Body of pancreas (tissue), 4 donors: ENCODE measurements around the gene NEB.

ENCODE experiments used
- POLR2A ChIP-seq, 3 donors: fragments of 450-650 bp; IDR thresholded peaks; one replicate each; pipeline ENCODE4 v1.6.1; 2016; ENCODE audit warnings: antibody characterized with exemption in 3 of 3, mild to moderate bottlenecking in 2 of 3
- TF ChIP-seq, protein P1 (sequence below), 7 experiments: fragments of 450-650 bp in 4 of 7; fragments of 200-600 bp in 3 of 7; sonication (generic) in 3 of 7; IDR thresholded peaks; one replicate each; pipeline ENCODE4 v1.5.1; 2016 to 2019; ENCODE audit warnings: antibody characterized with exemption in 7 of 7

- TF ChIP-seq, protein P1, sequence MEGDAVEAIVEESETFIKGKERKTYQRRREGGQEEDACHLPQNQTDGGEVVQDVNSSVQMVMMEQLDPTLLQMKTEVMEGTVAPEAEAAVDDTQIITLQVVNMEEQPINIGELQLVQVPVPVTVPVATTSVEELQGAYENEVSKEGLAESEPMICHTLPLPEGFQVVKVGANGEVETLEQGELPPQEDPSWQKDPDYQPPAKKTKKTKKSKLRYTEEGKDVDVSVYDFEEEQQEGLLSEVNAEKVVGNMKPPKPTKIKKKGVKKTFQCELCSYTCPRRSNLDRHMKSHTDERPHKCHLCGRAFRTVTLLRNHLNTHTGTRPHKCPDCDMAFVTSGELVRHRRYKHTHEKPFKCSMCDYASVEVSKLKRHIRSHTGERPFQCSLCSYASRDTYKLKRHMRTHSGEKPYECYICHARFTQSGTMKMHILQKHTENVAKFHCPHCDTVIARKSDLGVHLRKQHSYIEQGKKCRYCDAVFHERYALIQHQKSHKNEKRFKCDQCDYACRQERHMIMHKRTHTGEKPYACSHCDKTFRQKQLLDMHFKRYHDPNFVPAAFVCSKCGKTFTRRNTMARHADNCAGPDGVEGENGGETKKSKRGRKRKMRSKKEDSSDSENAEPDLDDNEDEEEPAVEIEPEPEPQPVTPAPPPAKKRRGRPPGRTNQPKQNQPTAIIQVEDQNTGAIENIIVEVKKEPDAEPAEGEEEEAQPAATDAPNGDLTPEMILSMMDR (IDR thresholded peaks at IDR 0.05) = no peak
- no peak for TF ChIP-seq POLR2A (IDR thresholded peaks at IDR 0.05)
Measured at GRCh38 chr2:151508519-151508918, 225.8 kb downstream of the NEB start.
